Neural cell (in vitro differentiated cells): ENCODE results near the gene YY1AP1. TPM values are rescaled to one million over a fixed set of nuclear protein-coding genes. Genes with fewer than 3 reads are reported as not detected.
"Not testable (repeated sequence)": the region's sequence is repeated elsewhere in the genome, so short reads cannot be mapped to it uniquely, and the experiment has no call there.

Experiments used
- H2AFZ ChIP-seq: fragments of 200-600, 300-800 bp; sonication (generic), shearing (Covaris generic); 2 replicates; pipeline ENCODE4 v1.6.0; 2014; ENCODE audit warnings: low read depth, mild to moderate bottlenecking, antibody characterized with exemption, low read length, moderate library complexity
- H3F3A ChIP-seq: fragments of 200-600 bp; shearing (Covaris generic); 2 replicates; pipeline ENCODE4 v1.6.1; 2016; ENCODE audit warnings: mild to moderate bottlenecking, moderate library complexity, mixed read lengths, antibody characterized with exemption, low read length; ENCODE audit not compliant: insufficient read depth, poor library complexity, severe bottlenecking
- H3K27ac ChIP-seq: fragments of 200-600, 300-800 bp; sonication (generic), shearing (Covaris generic); 2 replicates; pipeline ENCODE4 v1.5.1; 2014; ENCODE audit warnings: mild to moderate bottlenecking, low read length, moderate library complexity
- H3K27me3 ChIP-seq: fragments of 300-800, 200-600 bp; sonication (generic), shearing (Covaris generic); 2 replicates; pipeline ENCODE4 v1.6.0; 2014; ENCODE audit warnings: mild to moderate bottlenecking, low read depth, low read length, moderate library complexity; ENCODE audit not compliant: insufficient read depth
- H3K36me3 ChIP-seq: fragments of 300-800, 200-600 bp; sonication (generic), shearing (Covaris generic); 2 replicates; pipeline ENCODE4 v1.5.1; 2014; ENCODE audit warnings: mild to moderate bottlenecking, antibody characterized with exemption, low read length, moderate library complexity; ENCODE audit not compliant: insufficient read depth
- H3K4me2 ChIP-seq: fragments of 300-800, 200-600 bp; sonication (generic), shearing (Covaris generic); 2 replicates; pipeline ENCODE4 v1.6.0; 2014; ENCODE audit warnings: mild to moderate bottlenecking, low read length
- H3K4me3 ChIP-seq: fragments of 300-800, 200-600 bp; sonication (generic), shearing (Covaris generic); 2 replicates; pipeline ENCODE4 v1.5.1; 2014; ENCODE audit warnings: mild to moderate bottlenecking, low read length, moderate library complexity
- H3K79me2 ChIP-seq: fragments of 200-600 bp; shearing (Covaris generic); replicated peaks from 2 replicates; pipeline ENCODE4 v1.6.0; 2014; ENCODE audit warnings: mild to moderate bottlenecking, low read length, moderate library complexity; ENCODE audit not compliant: insufficient read depth
- H3K9ac ChIP-seq: fragments of 300-800, 200-600 bp; sonication (generic), shearing (Covaris generic); 2 replicates; pipeline ENCODE4 v1.6.1; 2016; ENCODE audit warnings: mild to moderate bottlenecking, low read length, mixed read lengths
- H3K9me2 ChIP-seq: fragments of 200-600 bp; shearing (Covaris generic); 2 replicates; pipeline ENCODE4 v1.6.1; 2016; ENCODE audit warnings: mild to moderate bottlenecking, low read length, mixed read lengths; ENCODE audit not compliant: insufficient read depth
- H3K9me3 ChIP-seq: fragments of 200-600, 300-800 bp; sonication (generic), shearing (Covaris generic); 2 replicates; pipeline ENCODE4 v1.6.1; 2016; ENCODE audit warnings: mild to moderate bottlenecking, mixed run types, low read length, moderate library complexity, mixed read lengths
- H4K20me1 ChIP-seq: fragments of 200-600 bp; shearing (Covaris generic); 2 replicates; pipeline ENCODE4 v1.6.1; 2016; ENCODE audit warnings: mild to moderate bottlenecking, mixed run types; ENCODE audit not compliant: insufficient read depth
- EP300 ChIP-seq: fragments of 450-650 bp; conservative IDR thresholded peaks from 2 replicates; pipeline ENCODE4 v1.6.1; 2014; ENCODE audit warnings: antibody characterized with exemption, mild to moderate bottlenecking, moderate library complexity; ENCODE audit not compliant: poor library complexity, severe bottlenecking
- EZH2 ChIP-seq: fragments of 200-600, 300-800 bp; shearing (Covaris generic), sonication (generic); IDR thresholded peaks from 2 replicates; pipeline ENCODE4 v1.6.1; 2014; ENCODE audit warnings: antibody characterized with exemption, low read length, borderline replicate concordance, mild to moderate bottlenecking; ENCODE audit not compliant: insufficient read depth, poor library complexity, severe bottlenecking
- MXI1 ChIP-seq: fragments of 450-650 bp; conservative IDR thresholded peaks from 2 replicates; pipeline ENCODE4 v1.6.1; 2014; ENCODE audit warnings: antibody characterized with exemption, mild to moderate bottlenecking; ENCODE audit not compliant: poor library complexity, severe bottlenecking
- POLR2AphosphoS5 ChIP-seq: IDR thresholded peaks from 2 replicates; pipeline ENCODE4 v1.6.1; 2012
- RAD21 ChIP-seq: fragments of 450-650 bp; conservative IDR thresholded peaks from 2 replicates; pipeline ENCODE4 v1.6.1; 2014; ENCODE audit warnings: antibody characterized with exemption, mild to moderate bottlenecking, moderate library complexity
- REST ChIP-seq: IDR thresholded peaks from 2 replicates; pipeline ENCODE4 v1.6.1; 2012; ENCODE audit warnings: borderline replicate concordance
- SMC3 ChIP-seq: fragments of 450-650 bp; conservative IDR thresholded peaks from 2 replicates; pipeline ENCODE4 v1.6.1; 2014; ENCODE audit warnings: antibody characterized with exemption, mild to moderate bottlenecking, moderate library complexity; ENCODE audit not compliant: poor library complexity
- TAF1 ChIP-seq: IDR thresholded peaks from 2 replicates; pipeline ENCODE4 v1.6.1; 2012; ENCODE audit warnings: low read depth
- polyA plus RNA-seq: library from polyadenylated mRNA; depleted of rRNA; stranded (reverse); fragments of >200 nt; gene quantifications from 2 replicates; pipeline ENCODE4 v1.2.3, GENCODE V29; 2014
- TF ChIP-seq, protein P1 (sequence below): fragments of 450-650 bp; IDR thresholded peaks from 2 replicates; pipeline ENCODE4 v1.5.1; 2014; ENCODE audit warnings: antibody characterized with exemption, mild to moderate bottlenecking, moderate library complexity; ENCODE audit not compliant: poor library complexity, severe bottlenecking

YY1AP1 gene
- polyA plus RNA-seq, 1 donor from 2014 or later = 44.0 TPM

GRCh38 chr1:155640367-155640766 lies 48.2 kb downstream of the YY1AP1 start:
- H3K9me2 ChIP-seq = no peaks in the 10 kb centered on the region
- no peaks in the 10 kb centered on the region for H3K79me2 ChIP-seq
- no peaks in the 10 kb centered on the region for H3F3A ChIP-seq
- H3K36me3 ChIP-seq = no peaks in the 10 kb centered on the region
- H3K4me3 ChIP-seq = no peak overlapping the region
- no peaks in the 10 kb centered on the region for H3K27me3 ChIP-seq
- H3K9ac ChIP-seq = no peak overlapping the region
- H4K20me1 ChIP-seq = no peaks in the 10 kb centered on the region
- H3K27ac ChIP-seq = no peak overlapping the region
- H3K9me3 ChIP-seq = peaks cover 10% of the 10 kb centered on the region
- TF ChIP-seq EZH2 (no peak), SMC3 (no peak), RAD21 (no peak), POLR2AphosphoS5 (no peak), MXI1 (no peak), EP300 (no peak), TAF1 (no peak), REST (no peak)
- TF ChIP-seq, protein P1, sequence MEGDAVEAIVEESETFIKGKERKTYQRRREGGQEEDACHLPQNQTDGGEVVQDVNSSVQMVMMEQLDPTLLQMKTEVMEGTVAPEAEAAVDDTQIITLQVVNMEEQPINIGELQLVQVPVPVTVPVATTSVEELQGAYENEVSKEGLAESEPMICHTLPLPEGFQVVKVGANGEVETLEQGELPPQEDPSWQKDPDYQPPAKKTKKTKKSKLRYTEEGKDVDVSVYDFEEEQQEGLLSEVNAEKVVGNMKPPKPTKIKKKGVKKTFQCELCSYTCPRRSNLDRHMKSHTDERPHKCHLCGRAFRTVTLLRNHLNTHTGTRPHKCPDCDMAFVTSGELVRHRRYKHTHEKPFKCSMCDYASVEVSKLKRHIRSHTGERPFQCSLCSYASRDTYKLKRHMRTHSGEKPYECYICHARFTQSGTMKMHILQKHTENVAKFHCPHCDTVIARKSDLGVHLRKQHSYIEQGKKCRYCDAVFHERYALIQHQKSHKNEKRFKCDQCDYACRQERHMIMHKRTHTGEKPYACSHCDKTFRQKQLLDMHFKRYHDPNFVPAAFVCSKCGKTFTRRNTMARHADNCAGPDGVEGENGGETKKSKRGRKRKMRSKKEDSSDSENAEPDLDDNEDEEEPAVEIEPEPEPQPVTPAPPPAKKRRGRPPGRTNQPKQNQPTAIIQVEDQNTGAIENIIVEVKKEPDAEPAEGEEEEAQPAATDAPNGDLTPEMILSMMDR = no peak
- H3K4me2 ChIP-seq = no peak overlapping the region
- no peak overlapping the region for H2AFZ ChIP-seq

DNA sequence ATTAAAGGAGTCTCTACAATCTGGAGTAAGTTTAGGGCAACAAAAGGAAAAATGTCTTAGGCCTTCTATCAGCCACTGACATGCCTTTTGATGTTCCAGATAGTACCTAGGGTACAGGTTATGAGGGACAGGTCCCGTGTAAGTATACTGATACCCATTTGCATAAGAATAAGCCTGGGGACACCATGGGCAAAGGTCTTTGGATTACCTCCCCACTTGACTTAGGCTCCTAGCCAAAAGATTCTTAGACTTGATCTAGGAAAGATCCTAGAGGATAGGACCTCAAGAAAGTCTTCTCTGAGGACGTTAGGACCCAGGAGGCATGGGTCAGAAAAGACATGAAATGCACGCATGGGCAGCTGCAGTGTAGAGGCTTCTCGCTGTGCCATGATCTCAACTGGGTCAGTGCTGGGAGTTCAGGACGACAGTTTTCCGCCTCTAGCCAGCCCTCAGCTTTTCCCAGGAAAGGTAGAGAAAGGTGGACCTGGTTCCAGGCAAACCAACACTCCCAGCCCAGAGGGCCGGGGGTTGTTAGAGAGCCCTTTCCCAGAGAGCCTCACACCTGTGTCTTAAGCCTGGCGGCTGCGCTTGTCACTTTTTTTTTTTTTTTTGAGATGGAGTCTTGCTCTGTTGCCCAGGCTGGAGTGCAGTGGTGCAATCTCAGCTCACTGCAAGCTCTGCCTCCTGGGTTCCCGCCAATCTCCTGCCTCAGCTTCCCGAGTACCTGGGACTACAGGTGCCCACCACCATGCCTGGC lies 52.0 kb downstream of the YY1AP1 start:
- no peaks in the 10 kb centered on the region for H4K20me1 ChIP-seq
- no peaks in the 10 kb centered on the region for H3K79me2 ChIP-seq
- H2AFZ ChIP-seq = no peak overlapping the region
- H3K9me2 ChIP-seq = no peaks in the 10 kb centered on the region
- H3K9me3 ChIP-seq = no peaks in the 10 kb centered on the region
- H3K4me2 ChIP-seq = no peak overlapping the region
- H3F3A ChIP-seq = no peaks in the 10 kb centered on the region
- H3K4me3 ChIP-seq = no peak overlapping the region
- TF ChIP-seq REST (no peak), RAD21 (no peak), TAF1 (no peak), MXI1 (no peak), EP300 (no peak), POLR2AphosphoS5 (no peak), EZH2 (no peak), SMC3 (no peak)
- TF ChIP-seq, protein P1 = no peak
- H3K9ac ChIP-seq = no peak overlapping the region
- H3K36me3 ChIP-seq = no peaks in the 10 kb centered on the region
- H3K27me3 ChIP-seq = no peaks in the 10 kb centered on the region
- no peak overlapping the region for H3K27ac ChIP-seq

- H3F3A ChIP-seq, H3K79me2 ChIP-seq, H3K9ac ChIP-seq, H3K4me2 ChIP-seq, H3K27me3 ChIP-seq, H3K9me2 ChIP-seq, H4K20me1 ChIP-seq, H3K36me3 ChIP-seq, H3K9me3 ChIP-seq, H3K4me3 ChIP-seq, H2AFZ ChIP-seq, H3K27ac ChIP-seq: not testable (repeated sequence)
Measured at GRCh38 chr1:155626428-155626827, 62.1 kb downstream of the YY1AP1 start.
